ENCODE results near the gene CEP295NL. TPM values are rescaled to one million over a fixed set of nuclear protein-coding genes. Genes with fewer than 3 reads are reported as not detected.
A peak's percentile ranks its signal among the peaks of the same experiment; 100 is the strongest.

Gene CEP295NL
- total RNA-seq, 4 donors from 2014 or later: 1.1 to 45.4 (median 9.1) TPM

- Histone ChIP-seq H3K36me3 (no peaks in the 10 kb centered on the region), H3K4me3 (no peak overlapping the region), H3K27me3 (no peaks in the 10 kb centered on the region), H3K27ac (no peak overlapping the region), H3K4me1 (peaks cover 0 to 25% (median under 1%) of the 10 kb centered on the region in 4 donors), H3K9me3 (no peaks in the 10 kb centered on the region)
- no peak for DNase-seq
- TF ChIP-seq CTCF (IDR thresholded peaks at IDR 0.05) (no peak), POLR2A (IDR thresholded peaks at IDR 0.05) (no peak)
These were observed 4.7 kb downstream of the CEP295NL start for GRCh38 chr17:78898075-78898836.

GRCh38 chr17:78897664-78898047 is 5.3 kb downstream of the CEP295NL start:
- TF ChIP-seq POLR2A (IDR thresholded peaks at IDR 0.05): no peak
- no peak for TF ChIP-seq CTCF (IDR thresholded peaks at IDR 0.05)
- Histone ChIP-seq H3K4me3 (no peak overlapping the region), H3K27me3 (no peaks in the 10 kb centered on the region), H3K27ac (no peak overlapping the region), H3K36me3 (no peaks in the 10 kb centered on the region), H3K9me3 (no peaks in the 10 kb centered on the region), H3K4me1 (peaks cover 0 to 25% (median 4%) of the 10 kb centered on the region in 4 donors)
- DNase-seq: no peak

GRCh38 chr17:78896834-78897663 is 6.0 kb downstream of the CEP295NL start:
- no peaks in the 10 kb centered on the region for H3K36me3 ChIP-seq
- DNase-seq: no peak
- H3K27ac ChIP-seq: peak overlapping the region in 1 of 4 donors; percentile 17
- peaks cover 0 to 30% (median 5%) of the 10 kb centered on the region in 4 donors for H3K4me1 ChIP-seq
- no peaks in the 10 kb centered on the region for H3K9me3 ChIP-seq
- H3K4me3 ChIP-seq: no peak overlapping the region
- TF ChIP-seq CTCF (IDR thresholded peaks at IDR 0.05): no peak
- TF ChIP-seq POLR2A (IDR thresholded peaks at IDR 0.05): no peak
- no peaks in the 10 kb centered on the region for H3K27me3 ChIP-seq

GRCh38 chr17:78896091-78896833 is 6.7 kb downstream of the CEP295NL start:
- no peak for TF ChIP-seq CTCF (IDR thresholded peaks at IDR 0.05)
- no peak for TF ChIP-seq POLR2A (IDR thresholded peaks at IDR 0.05)
- Histone ChIP-seq H3K27me3 (no peaks in the 10 kb centered on the region), H3K27ac (peak overlapping the region in 1 of 4 donors; percentile 17), H3K36me3 (no peaks in the 10 kb centered on the region), H3K4me3 (no peak overlapping the region), H3K9me3 (no peaks in the 10 kb centered on the region), H3K4me1 (peaks cover 0 to 37% (median 5%) of the 10 kb centered on the region in 4 donors)
- no peak for DNase-seq

GRCh38 chr17:78895322-78895721 is 7.7 kb downstream of the CEP295NL start:
- Histone ChIP-seq H3K4me1 (peaks cover 0 to 42% (median 10%) of the 10 kb centered on the region in 4 donors), H3K27ac (no peak overlapping the region), H3K27me3 (no peaks in the 10 kb centered on the region), H3K9me3 (no peaks in the 10 kb centered on the region), H3K4me3 (no peak overlapping the region), H3K36me3 (no peaks in the 10 kb centered on the region)
- TF ChIP-seq POLR2A (IDR thresholded peaks at IDR 0.05) (no peak), CTCF (IDR thresholded peaks at IDR 0.05) (no peak)
- no peak for DNase-seq

All from Peyer's patch (tissue), 4 donors.